ENCODE results near the gene ABHD12. TPM values are rescaled to one million over a fixed set of nuclear protein-coding genes. Genes with fewer than 3 reads are reported as not detected.
"Not testable (repeated sequence)": the region's sequence is repeated elsewhere in the genome, so short reads cannot be mapped to it uniquely, and the experiment has no call there.

ABHD12 gene
- total RNA-seq, 1 experiment from 2014 or later: 60.1 TPM

- Histone ChIP-seq H3K4me1 (replicated peaks; ENCODE audit: insufficient read depth) (peaks cover 12% of the 10 kb centered on the region; the same call in 1 of the 2 replicates), H3K9me2 (ENCODE audit: insufficient read depth) (no peaks in the 10 kb centered on the region)
- CTCF ChIA-PET: interaction anchor here (0.6 to 1.4 kb wide), 3 partner anchors 8 to 160 kb away, joined by 3 to 5 read pairs (median 5); no protein-coding TSS in a partner anchor
These were observed 16.9 kb upstream of the ABHD12 start, which contains the start of gene GINS1 for GRCh38 chr20:25407311-25408169. GINS1 (plus strand) TSS chr20:25407673; CDS start chr20:25407821, 148 bp downstream.

GRCh38 chr20:25402583-25402982, 11.9 kb upstream of the ABHD12 start:
- Histone ChIP-seq H3K9me3 (ENCODE audit: insufficient read depth, low read depth) (peaks cover 10% of the 10 kb centered on the region; the same call in 1 of the 2 replicates), H3K27ac (no peak overlapping the region), H3K4me3 (no peak overlapping the region), H3K27me3 (ENCODE audit: insufficient read depth, low read depth) (no peaks in the 10 kb centered on the region), H3K4me1 (replicated peaks; ENCODE audit: insufficient read depth) (peaks cover 15% of the 10 kb centered on the region), H2AFZ (no peak overlapping the region), H4K20me1 (ENCODE audit: insufficient read depth) (no peaks in the 10 kb centered on the region), H3K79me2 (ENCODE audit: low read depth) (no peaks in the 10 kb centered on the region), H3K9me2 (ENCODE audit: insufficient read depth) (no peaks in the 10 kb centered on the region), H3F3A (ENCODE audit: insufficient read depth, low read depth) (peaks cover 3% of the 10 kb centered on the region; the same call in 1 of the 2 replicates), H3K4me2 (no peak overlapping the region), H3K36me3 (ENCODE audit: low read depth) (no peaks in the 10 kb centered on the region)
- intact Hi-C loops (cut with micrococcal nuclease; ENCODE audit: unreplicated experiment): no loop called here
- peak in 1 of 2 experiments; percentile 25 for DNase-seq
- ChIA-PET POLR2A (ENCODE audit: unreplicated experiment) (no interaction called here), CTCF (interaction anchor here (0.7 kb wide), 1 partner anchor 1339 kb away, joined by 6 read pairs; no protein-coding TSS in a partner anchor)
- no peak for TF ChIP-seq CTCF (conservative IDR thresholded peaks at IDR 0.05)
- no peak for TF ChIP-seq EZH2 (IDR thresholded peaks at IDR 0.05; ENCODE audit: low read depth)
- BruUV-seq (replicated peaks): no TSS peak

More at GRCh38 chr20:25407311-25408169, 16.9 kb upstream of the ABHD12 start, which contains the start of gene GINS1:
- no peaks in the 10 kb centered on the region for H3K36me3 ChIP-seq (ENCODE audit: low read depth)
- H3K27me3 ChIP-seq (ENCODE audit: insufficient read depth, low read depth): no peaks in the 10 kb centered on the region
- intact Hi-C loops (cut with micrococcal nuclease; ENCODE audit: unreplicated experiment): loop anchor here (5.0 kb wide), 1 partner anchor 215 kb away; the partner anchor contains the start of gene NANP
- peak within 1 kb of the TSS; percentile 74 for H3K4me3 ChIP-seq
- peak within 1 kb of the TSS; percentile 91 for H2AFZ ChIP-seq
- no peak for TF ChIP-seq CTCF (conservative IDR thresholded peaks at IDR 0.05)
- BruUV-seq (replicated peaks): TSS peak; percentile 77
- H3K79me2 ChIP-seq (ENCODE audit: low read depth): peaks cover 36% of the 10 kb centered on the region
- DNase-seq: peak; percentile 78 to 95
- no peaks in the 10 kb centered on the region for H4K20me1 ChIP-seq (ENCODE audit: insufficient read depth)
- H3K4me2 ChIP-seq: peak within 1 kb of the TSS; percentile 89
- POLR2A ChIA-PET (ENCODE audit: unreplicated experiment): interaction anchor here (0.6 to 0.8 kb wide), 6 partner anchors 10 to 1729 kb away, joined by 3 to 6 read pairs (median 3); no protein-coding TSS in a partner anchor
- 0 out of 2 replicates have a peak within 1 kb of the TSS, but pooled peaks have one; percentile 7 for H3K27ac ChIP-seq
- H3F3A ChIP-seq (ENCODE audit: insufficient read depth, low read depth): no peaks in the 10 kb centered on the region; the same call in 1 of the 2 replicates
- H3K9me3 ChIP-seq (ENCODE audit: insufficient read depth, low read depth): peaks cover 2% of the 10 kb centered on the region; the same call in 1 of the 2 replicates

GRCh38 chr20:25400291-25400732, 9.7 kb upstream of the ABHD12 start:
- H3K27me3 ChIP-seq (ENCODE audit: insufficient read depth, low read depth); H3F3A ChIP-seq (ENCODE audit: insufficient read depth, low read depth); H3K9me2 ChIP-seq (ENCODE audit: insufficient read depth); H3K4me3 ChIP-seq; intact Hi-C loops (cut with micrococcal nuclease; ENCODE audit: unreplicated experiment); POLR2A ChIA-PET (ENCODE audit: unreplicated experiment); BruUV-seq (replicated peaks); H3K36me3 ChIP-seq (ENCODE audit: low read depth); H3K4me2 ChIP-seq; H3K27ac ChIP-seq; H2AFZ ChIP-seq; CTCF ChIA-PET; H4K20me1 ChIP-seq (ENCODE audit: insufficient read depth); H3K79me2 ChIP-seq (ENCODE audit: low read depth): not testable (repeated sequence)
- peaks cover 10% of the 10 kb centered on the region; the same call in 1 of the 2 replicates for H3K9me3 ChIP-seq (ENCODE audit: insufficient read depth, low read depth)
- DNase-seq: peak in 1 of 2 experiments; percentile 5
- peaks cover 25% of the 10 kb centered on the region for H3K4me1 ChIP-seq (replicated peaks; ENCODE audit: insufficient read depth)

Measured in PC-9 (cell line).